ENCODE measurements around the gene CGREF1. TPM values are rescaled to one million over a fixed set of nuclear protein-coding genes. Genes with fewer than 3 reads are reported as not detected.

Gene CGREF1
- total and polyA plus RNA-seq, 2 donors (not counting 1 experiment from before 2014, with no cell fraction given), result 1.5 to 2.3 TPM

DNA sequence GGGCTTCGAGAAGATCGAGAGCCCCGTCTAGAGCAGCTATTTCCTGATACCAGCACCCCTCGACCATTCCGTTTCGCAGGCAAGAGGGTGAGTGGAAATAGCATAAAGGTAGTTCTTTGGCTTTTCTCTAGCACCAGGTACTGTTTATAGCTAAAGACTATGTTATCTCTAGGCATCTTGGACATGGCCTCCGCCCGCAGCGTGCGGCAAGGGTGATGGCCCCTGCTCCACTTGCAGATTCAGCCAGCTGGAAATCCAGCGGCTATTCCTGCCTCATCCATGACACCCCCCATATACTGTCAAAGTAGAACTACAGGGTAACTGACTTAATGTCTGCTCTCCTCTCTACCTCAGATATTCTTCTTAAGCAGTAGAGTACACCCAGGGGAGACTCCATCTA is 64.2 kb downstream of the CGREF1 start:
- H2AFZ ChIP-seq (ENCODE audit: low read length), result no peak overlapping the region
- H3K9ac ChIP-seq (ENCODE audit: insufficient read depth, low read length), result no peak overlapping the region

DNA sequence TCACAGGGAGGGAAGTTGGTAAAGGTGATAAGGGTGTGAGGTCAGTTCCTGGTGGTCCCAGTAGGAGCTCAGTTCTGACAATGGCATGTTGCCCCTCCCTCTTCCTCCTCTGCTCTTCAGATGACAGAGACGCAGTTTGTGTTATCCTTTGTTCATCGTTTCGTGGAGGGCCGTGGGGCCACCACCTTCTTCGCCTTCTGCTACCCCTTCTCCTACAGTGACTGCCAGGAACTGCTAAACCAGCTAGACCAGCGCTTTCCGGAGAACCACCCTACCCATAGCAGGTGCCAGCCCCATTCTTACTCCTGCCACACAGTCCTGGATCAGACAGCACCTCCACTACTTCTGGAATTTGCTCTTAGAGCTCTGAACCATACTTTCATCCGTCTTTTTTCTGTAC is 65.2 kb downstream of the CGREF1 start:
- no peaks in the 10 kb centered on the region for H3K27me3 ChIP-seq (ENCODE audit: control insufficient read depth, insufficient read depth, low read length)

More for the DNA sequence above, 64.2 kb downstream of the CGREF1 start:
- H3K27ac ChIP-seq (ENCODE audit: insufficient read depth, low read length), result no peak overlapping the region
- no peak overlapping the region for H3K4me2 ChIP-seq (ENCODE audit: extremely low read depth, insufficient read depth, low read length)
- H3K9me3 ChIP-seq (ENCODE audit: control insufficient read depth, insufficient read depth, low read depth, low read length), result no peaks in the 10 kb centered on the region
- no peaks in the 10 kb centered on the region for H3K4me1 ChIP-seq (ENCODE audit: control insufficient read depth, extremely low read depth, insufficient read depth, low read length)
- peaks cover 13% of the 10 kb centered on the region for H3K36me3 ChIP-seq (ENCODE audit: control insufficient read depth, insufficient read depth, low read length)
- H3K27me3 ChIP-seq (ENCODE audit: control insufficient read depth, insufficient read depth, low read length), result no peaks in the 10 kb centered on the region
- no peaks in the 10 kb centered on the region for H4K20me1 ChIP-seq (ENCODE audit: control insufficient read depth, extremely low read depth, insufficient read depth, low read length)
- TF ChIP-seq EZH2 (IDR thresholded peaks at IDR 0.05; ENCODE audit: low read length, missing control alignments) (no peak), CTCF (conservative IDR thresholded peaks at IDR 0.05 in 1 of 2, IDR thresholded peaks at IDR 0.05 in 1 of 2; ENCODE audit: low read depth in 1 of 2, low read length in 2 of 2) (no peak)
- H3K79me2 ChIP-seq (ENCODE audit: control insufficient read depth, insufficient read depth, low read length), result no peaks in the 10 kb centered on the region
- no peak overlapping the region for H3K4me3 ChIP-seq (replicated peaks in 1 of 4; ENCODE audit: control extremely low read depth in 1 of 4, insufficient read depth in 1 of 4, low read depth in 3 of 4, low read length in 4 of 4)
- DNase-seq (ENCODE audit: low read depth in 2 of 2), result no peak

DNA sequence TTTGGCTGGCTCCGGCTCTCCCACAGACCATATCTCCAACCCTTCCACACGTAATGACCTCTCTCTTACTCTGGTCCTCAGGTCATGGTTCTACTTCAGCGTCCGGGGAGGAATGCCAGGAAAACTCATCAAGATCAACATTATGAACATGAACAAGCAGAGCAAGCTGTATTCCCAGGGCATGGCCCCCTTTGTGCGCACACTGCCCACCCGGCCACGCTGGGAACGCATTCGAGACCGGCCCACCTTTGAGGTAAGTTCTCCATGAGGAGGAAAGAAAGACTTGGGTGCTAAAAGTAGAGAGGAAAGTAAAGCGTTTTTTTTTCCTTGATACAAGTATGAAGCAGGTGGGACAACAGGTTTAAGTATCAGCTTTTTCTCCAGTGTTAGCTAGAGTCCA is 65.6 kb downstream of the CGREF1 start:
- Histone ChIP-seq H3K79me2 (ENCODE audit: control insufficient read depth, insufficient read depth, low read length) (no peaks in the 10 kb centered on the region), H4K20me1 (ENCODE audit: control insufficient read depth, extremely low read depth, insufficient read depth, low read length) (no peaks in the 10 kb centered on the region), H3K9me3 (ENCODE audit: control insufficient read depth, insufficient read depth, low read depth, low read length) (no peaks in the 10 kb centered on the region), H3K36me3 (ENCODE audit: control insufficient read depth, insufficient read depth, low read length) (peaks cover 9% of the 10 kb centered on the region), H3K4me3 (replicated peaks in 1 of 4; ENCODE audit: control extremely low read depth in 1 of 4, insufficient read depth in 1 of 4, low read depth in 3 of 4, low read length in 4 of 4) (no peak overlapping the region), H3K27me3 (ENCODE audit: control insufficient read depth, insufficient read depth, low read length) (no peaks in the 10 kb centered on the region), H3K4me2 (ENCODE audit: extremely low read depth, insufficient read depth, low read length) (no peak overlapping the region), H3K27ac (ENCODE audit: insufficient read depth, low read length) (no peak overlapping the region), H2AFZ (ENCODE audit: low read length) (no peak overlapping the region), H3K9ac (ENCODE audit: insufficient read depth, low read length) (no peak overlapping the region), H3K4me1 (ENCODE audit: control insufficient read depth, extremely low read depth, insufficient read depth, low read length) (peaks cover 4% of the 10 kb centered on the region)
- DNase-seq (ENCODE audit: low read depth in 2 of 2), result no peak
- TF ChIP-seq CTCF (conservative IDR thresholded peaks at IDR 0.05 in 1 of 2, IDR thresholded peaks at IDR 0.05 in 1 of 2; ENCODE audit: low read depth in 1 of 2, low read length in 2 of 2), result no peak
- TF ChIP-seq EZH2 (IDR thresholded peaks at IDR 0.05; ENCODE audit: low read length, missing control alignments), result no peak

More for the DNA sequence above, 65.2 kb downstream of the CGREF1 start:
- no peaks in the 10 kb centered on the region for H4K20me1 ChIP-seq (ENCODE audit: control insufficient read depth, extremely low read depth, insufficient read depth, low read length)
- H3K27ac ChIP-seq (ENCODE audit: insufficient read depth, low read length), result no peak overlapping the region
- H3K9me3 ChIP-seq (ENCODE audit: control insufficient read depth, insufficient read depth, low read depth, low read length), result no peaks in the 10 kb centered on the region
- H3K9ac ChIP-seq (ENCODE audit: insufficient read depth, low read length), result no peak overlapping the region
- TF ChIP-seq EZH2 (IDR thresholded peaks at IDR 0.05; ENCODE audit: low read length, missing control alignments), result no peak
- no peak for TF ChIP-seq CTCF (conservative IDR thresholded peaks at IDR 0.05 in 1 of 2, IDR thresholded peaks at IDR 0.05 in 1 of 2; ENCODE audit: low read depth in 1 of 2, low read length in 2 of 2)
- H2AFZ ChIP-seq (ENCODE audit: low read length), result no peak overlapping the region
- H3K4me2 ChIP-seq (ENCODE audit: extremely low read depth, insufficient read depth, low read length), result no peak overlapping the region
- peaks cover 12% of the 10 kb centered on the region for H3K36me3 ChIP-seq (ENCODE audit: control insufficient read depth, insufficient read depth, low read length)
- DNase-seq (ENCODE audit: low read depth in 2 of 2), result no peak
- no peaks in the 10 kb centered on the region for H3K79me2 ChIP-seq (ENCODE audit: control insufficient read depth, insufficient read depth, low read length)
- H3K4me3 ChIP-seq (replicated peaks in 1 of 4; ENCODE audit: control extremely low read depth in 1 of 4, insufficient read depth in 1 of 4, low read depth in 3 of 4, low read length in 4 of 4), result no peak overlapping the region
- peaks cover 4% of the 10 kb centered on the region for H3K4me1 ChIP-seq (ENCODE audit: control insufficient read depth, extremely low read depth, insufficient read depth, low read length)
